ENCODE results near the gene WFIKKN2. TPM values are rescaled to one million over a fixed set of nuclear protein-coding genes. Genes with fewer than 3 reads are reported as not detected.
A peak's percentile ranks its signal among the peaks of the same experiment; 100 is the strongest.

Gene WFIKKN2
- total RNA-seq (under 1 TPM; 0.06 to 0.31 TPM), polyA plus RNA-seq (under 1 TPM; 0.01 to 0.20 TPM)
- long read RNA-seq, donor 1, result 0 reads
- long read RNA-seq, donor 2, result 0 reads
- long read RNA-seq, donor 3, result 0 reads
- long read RNA-seq, donor 4, result 0 reads
- long read RNA-seq, donor 5, result 0 reads

DNA sequence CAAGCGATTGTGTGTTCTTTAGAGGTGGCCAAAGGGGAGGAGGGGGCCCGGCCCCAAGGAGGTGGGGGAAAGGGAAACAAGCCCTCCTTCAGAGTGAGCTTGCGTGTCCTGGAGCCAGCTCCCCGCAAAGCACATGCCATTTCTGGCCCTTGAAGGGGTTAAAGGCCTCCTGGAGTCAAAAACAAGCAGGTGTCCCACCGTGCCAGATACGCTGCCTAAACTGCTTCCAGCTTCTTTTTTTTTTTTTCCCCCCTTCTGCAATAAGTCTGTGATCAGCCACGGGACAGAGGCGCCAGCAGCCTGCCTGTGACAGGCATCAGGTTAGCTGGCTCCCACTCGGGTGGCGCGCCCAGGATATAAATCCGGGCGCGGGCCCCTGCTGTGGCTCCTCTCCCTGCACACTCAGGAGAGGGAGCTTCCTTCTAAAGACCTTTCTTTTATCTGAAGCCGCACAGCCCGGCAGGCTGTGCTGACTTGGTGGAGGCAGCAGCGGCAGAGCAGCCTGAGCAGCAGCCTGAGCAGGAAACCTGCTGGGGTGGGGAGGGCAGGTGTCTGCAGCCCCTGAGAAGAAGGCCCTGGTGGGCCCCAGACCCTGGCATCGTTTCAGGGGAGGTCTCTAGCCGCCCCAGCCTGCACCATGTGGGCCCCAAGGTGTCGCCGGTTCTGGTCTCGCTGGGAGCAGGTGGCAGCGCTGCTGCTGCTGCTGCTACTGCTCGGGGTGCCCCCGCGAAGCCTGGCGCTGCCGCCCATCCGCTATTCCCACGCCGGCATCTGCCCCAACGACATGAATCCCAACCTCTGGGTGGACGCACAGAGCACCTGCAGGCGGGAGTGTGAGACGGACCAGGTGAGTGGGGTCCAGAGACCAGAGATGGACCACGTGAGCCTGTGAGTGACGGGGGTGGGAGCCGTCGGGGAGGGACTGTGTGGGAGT is at the start of gene WFIKKN2:
TSS of gene WFIKKN2 (plus strand) at position 286 of the 934 bp plus-strand sequence. CDS start at position 638, 352 bp downstream.
- Histone ChIP-seq H3K36me3 (ENCODE audit: control insufficient read depth in 4 of 4, insufficient read depth in 4 of 4, low read length in 4 of 4) (no peaks in the 10 kb centered on the region), H3K9me3 (ENCODE audit: control insufficient read depth in 4 of 4, insufficient read depth in 3 of 4, low read length in 3 of 4) (no peaks in the 10 kb centered on the region), H3K27ac (ENCODE audit: low read depth in 1 of 2, low read length in 1 of 2) (no peak within 1 kb of the TSS), H3K27me3 (ENCODE audit: control insufficient read depth in 3 of 3, insufficient read depth in 3 of 3, low read length in 2 of 3) (no peaks in the 10 kb centered on the region), H3K4me3 (no peak within 1 kb of the TSS), H3K9ac (ENCODE audit: insufficient read depth in 1 of 2, low read length in 2 of 2) (peak within 1 kb of the TSS; percentile 4 to 7), H3K4me1 (ENCODE audit: control insufficient read depth in 5 of 5, insufficient read depth in 5 of 5, low read length in 5 of 5) (peaks cover 0 to 42% (median 6%) of the 10 kb centered on the region in 5 donors)
- WGBS, 2 donors, result 60 to 61% methylated on average over 39 of the region's 39 CpGs
- no peak for TF ChIP-seq CTCF (IDR thresholded peaks at IDR 0.05; ENCODE audit: control extremely low read depth, extremely low read depth)
- DNase-seq (peak in 2 of 3 donors; percentile 26 to 39), ATAC-seq (ENCODE audit: insufficient read depth, low FRiP score) (no peak)

- H3K9ac ChIP-seq (ENCODE audit: insufficient read depth in 1 of 2, low read length in 2 of 2), result peak overlapping the region in 1 of 2 donors; percentile 45
- ATAC-seq (ENCODE audit: insufficient read depth, low FRiP score), result no peak
- peaks cover 0 to 14% (median 9%) of the 10 kb centered on the region in 5 donors for H3K4me1 ChIP-seq (ENCODE audit: control insufficient read depth in 5 of 5, insufficient read depth in 5 of 5, low read length in 5 of 5)
- no peaks in the 10 kb centered on the region for H3K36me3 ChIP-seq (ENCODE audit: control insufficient read depth in 4 of 4, insufficient read depth in 4 of 4, low read length in 4 of 4)
- TF ChIP-seq CTCF (IDR thresholded peaks at IDR 0.05; ENCODE audit: control extremely low read depth, extremely low read depth), result no peak
- no peaks in the 10 kb centered on the region for H3K9me3 ChIP-seq (ENCODE audit: control insufficient read depth in 4 of 4, insufficient read depth in 3 of 4, low read length in 3 of 4)
- H3K4me3 ChIP-seq, result no peak overlapping the region
- 62 to 70% methylated on average over 9 of the region's 9 CpGs for WGBS, 2 donors
- DNase-seq, result peak; percentile 82 to 97 (median 96)
- no peak overlapping the region for H3K27ac ChIP-seq (ENCODE audit: low read depth in 1 of 2, low read length in 1 of 2)
- no peaks in the 10 kb centered on the region for H3K27me3 ChIP-seq (ENCODE audit: control insufficient read depth in 3 of 3, insufficient read depth in 3 of 3, low read length in 2 of 3)
These were observed 49.3 kb upstream of the WFIKKN2 start for GRCh38 chr17:50785946-50786570.

- no peak for TF ChIP-seq CTCF (IDR thresholded peaks at IDR 0.05; ENCODE audit: control extremely low read depth, extremely low read depth)
- no peak for ATAC-seq (ENCODE audit: insufficient read depth, low FRiP score)
- Histone ChIP-seq H3K36me3 (ENCODE audit: control insufficient read depth in 4 of 4, insufficient read depth in 4 of 4, low read length in 4 of 4) (no peaks in the 10 kb centered on the region), H3K4me1 (ENCODE audit: control insufficient read depth in 5 of 5, insufficient read depth in 5 of 5, low read length in 5 of 5) (peaks cover 0 to 14% (median 9%) of the 10 kb centered on the region in 5 donors), H3K27ac (ENCODE audit: low read depth in 1 of 2, low read length in 1 of 2) (no peak overlapping the region), H3K9ac (ENCODE audit: insufficient read depth in 1 of 2, low read length in 2 of 2) (no peak overlapping the region), H3K9me3 (ENCODE audit: control insufficient read depth in 4 of 4, insufficient read depth in 3 of 4, low read length in 3 of 4) (no peaks in the 10 kb centered on the region), H3K4me3 (no peak overlapping the region), H3K27me3 (ENCODE audit: control insufficient read depth in 3 of 3, insufficient read depth in 3 of 3, low read length in 2 of 3) (no peaks in the 10 kb centered on the region)
- WGBS, 2 donors, result 92 to 96% methylated on average over 7 of the region's 7 CpGs
- no peak for DNase-seq
These were observed 48.3 kb upstream of the WFIKKN2 start for GRCh38 chr17:50787106-50787505.
